ENCODE results near the gene COX7A2.

The COX7A2 gene

GRCh38 chr6:75196081-75196687 is 47.4 kb downstream of the COX7A2 start:
- DNase-seq: no peak

GRCh38 chr6:75188221-75188925 is 55.2 kb downstream of the COX7A2 start:
- DNase-seq: no peak
